OCI-LY3 (cell line): ENCODE data around the gene LPCAT2.

Experiments used
- EZH2phosphoT487 ChIP-seq: fragments of 200-600 bp; shearing (Covaris generic); IDR thresholded peaks from 2 replicates; pipeline ENCODE4 v1.6.1; 2018; ENCODE audit warnings: antibody characterized with exemption, mixed run types, low read depth
- TF ChIP-seq, protein P1 (sequence below): fragments of 200-600, 300-600 bp; sonication (generic); IDR thresholded peaks from 2 replicates; pipeline ENCODE4 v1.5.1; 2014; ENCODE audit warnings: antibody characterized with exemption, low read length, low read depth

DNA sequence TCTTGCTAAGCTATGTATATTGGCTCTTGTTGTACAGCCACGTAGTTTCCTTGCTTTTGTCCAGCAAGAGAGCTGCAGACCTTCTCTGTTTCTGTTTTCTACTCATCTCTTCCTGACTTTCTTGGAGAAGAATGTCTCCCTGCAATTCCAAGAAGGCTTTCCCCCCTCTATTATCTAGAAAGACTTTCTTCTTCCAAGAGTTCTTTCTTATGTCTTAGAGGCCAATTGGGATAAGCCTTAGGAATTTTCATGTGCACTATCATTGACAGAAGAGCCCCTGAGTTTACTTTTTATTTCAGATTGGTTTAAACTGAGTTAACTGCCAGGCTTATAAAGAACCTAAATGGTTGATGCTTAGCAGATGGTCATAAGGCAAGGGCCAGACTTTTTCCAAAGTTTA is 66.6 kb downstream of the LPCAT2 start:
- TF ChIP-seq EZH2phosphoT487, result no peak
- TF ChIP-seq, protein P1, sequence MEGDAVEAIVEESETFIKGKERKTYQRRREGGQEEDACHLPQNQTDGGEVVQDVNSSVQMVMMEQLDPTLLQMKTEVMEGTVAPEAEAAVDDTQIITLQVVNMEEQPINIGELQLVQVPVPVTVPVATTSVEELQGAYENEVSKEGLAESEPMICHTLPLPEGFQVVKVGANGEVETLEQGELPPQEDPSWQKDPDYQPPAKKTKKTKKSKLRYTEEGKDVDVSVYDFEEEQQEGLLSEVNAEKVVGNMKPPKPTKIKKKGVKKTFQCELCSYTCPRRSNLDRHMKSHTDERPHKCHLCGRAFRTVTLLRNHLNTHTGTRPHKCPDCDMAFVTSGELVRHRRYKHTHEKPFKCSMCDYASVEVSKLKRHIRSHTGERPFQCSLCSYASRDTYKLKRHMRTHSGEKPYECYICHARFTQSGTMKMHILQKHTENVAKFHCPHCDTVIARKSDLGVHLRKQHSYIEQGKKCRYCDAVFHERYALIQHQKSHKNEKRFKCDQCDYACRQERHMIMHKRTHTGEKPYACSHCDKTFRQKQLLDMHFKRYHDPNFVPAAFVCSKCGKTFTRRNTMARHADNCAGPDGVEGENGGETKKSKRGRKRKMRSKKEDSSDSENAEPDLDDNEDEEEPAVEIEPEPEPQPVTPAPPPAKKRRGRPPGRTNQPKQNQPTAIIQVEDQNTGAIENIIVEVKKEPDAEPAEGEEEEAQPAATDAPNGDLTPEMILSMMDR, result no peak
